Activated naive CD8-positive, alpha-beta T cell treated with anti-CD3 and anti-CD28 coated beads, Interleukin-2, amount 10 ng/mL, durations not matched to agents 7 days and 5 days (primary cell): ENCODE results near the gene FKBP2. TPM values are rescaled to one million over a fixed set of nuclear protein-coding genes. Genes with fewer than 3 reads are reported as not detected.
A peak's percentile ranks its signal among the peaks of the same experiment; 100 is the strongest.

Experiments used
- ATAC-seq: fragments of 150-1000 bp; cut with Tn5 transposase; one replicate; pipeline ENCODE4 v1.10.0; 2021; ENCODE audit warnings: low read depth, moderate library complexity
- POLR2A ChIA-PET: fragments of 350-600 bp; sonication (Branson Sonifier 250); formaldehyde crosslinking; loops from one replicate; lab custom pipeline; 2021; ENCODE audit warnings: antibody characterized with exemption; lab: Charles Lee
- DNase-seq: peaks from one replicate; pipeline ENCODE4 v3.0.0; 2021
- H3K27ac Mint-ChIP-seq: one replicate; pipeline ENCODE4 v1.8.0; 2022; ENCODE audit warnings: mild to moderate bottlenecking, mixed read lengths
- H3K27me3 Mint-ChIP-seq: one replicate; pipeline ENCODE4 v1.8.0; 2022; ENCODE audit warnings: mild to moderate bottlenecking, moderate library complexity, mixed read lengths
- H3K36me3 Mint-ChIP-seq: one replicate; pipeline ENCODE4 v1.8.0; 2021; ENCODE audit warnings: mild to moderate bottlenecking, mixed read lengths
- H3K4me1 Mint-ChIP-seq: one replicate; pipeline ENCODE4 v1.8.0; 2021; ENCODE audit warnings: mixed read lengths
- H3K4me3 Mint-ChIP-seq: one replicate; pipeline ENCODE4 v1.8.0; 2022; ENCODE audit warnings: mild to moderate bottlenecking, moderate library complexity, mixed read lengths
- H3K9me3 Mint-ChIP-seq: one replicate; pipeline ENCODE4 v1.8.0; 2021; ENCODE audit warnings: mixed read lengths
- total RNA-seq, 2 experiments: library from RNA; stranded (reverse); gene quantifications; one replicate each; pipeline ENCODE4 v1.2.3, GENCODE V29; 2021

The FKBP2 gene
- total RNA-seq, 2 experiments from 2014 or later = 27.7 to 28.1 TPM

DNA sequence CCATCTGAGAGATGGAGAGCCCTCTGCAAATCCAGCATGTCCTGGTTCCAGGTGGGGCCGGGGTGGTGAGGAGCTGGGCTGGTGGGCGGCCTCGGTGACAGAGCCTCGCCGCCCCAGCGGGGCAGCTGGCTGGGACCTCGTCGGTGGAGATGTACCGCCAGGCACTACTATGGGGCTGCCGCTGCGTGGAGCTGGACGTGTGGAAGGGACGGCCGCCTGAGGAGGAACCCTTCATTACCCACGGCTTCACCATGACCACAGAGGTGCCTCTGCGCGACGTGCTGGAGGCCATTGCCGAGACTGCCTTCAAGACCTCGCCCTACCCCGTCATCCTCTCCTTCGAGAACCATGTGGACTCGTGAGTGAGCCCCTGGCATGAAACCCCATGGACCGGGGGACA lies 17.5 kb downstream of the FKBP2 start:
- DNase-seq = no peak
- Mint-ChIP-seq H3K4me3 (no peak overlapping the region), H3K27ac (no peak overlapping the region), H3K4me1 (peaks cover 14% of the 10 kb centered on the region), H3K9me3 (no peaks in the 10 kb centered on the region), H3K27me3 (no peaks in the 10 kb centered on the region), H3K36me3 (peaks cover 19% of the 10 kb centered on the region)
- ATAC-seq = no peak
- POLR2A ChIA-PET = interaction anchor here (0.9 to 1.2 kb wide), 3 partner anchors 11 to 54 kb away, joined by 3 read pairs; partner anchors contain the start of gene FKBP2

DNA sequence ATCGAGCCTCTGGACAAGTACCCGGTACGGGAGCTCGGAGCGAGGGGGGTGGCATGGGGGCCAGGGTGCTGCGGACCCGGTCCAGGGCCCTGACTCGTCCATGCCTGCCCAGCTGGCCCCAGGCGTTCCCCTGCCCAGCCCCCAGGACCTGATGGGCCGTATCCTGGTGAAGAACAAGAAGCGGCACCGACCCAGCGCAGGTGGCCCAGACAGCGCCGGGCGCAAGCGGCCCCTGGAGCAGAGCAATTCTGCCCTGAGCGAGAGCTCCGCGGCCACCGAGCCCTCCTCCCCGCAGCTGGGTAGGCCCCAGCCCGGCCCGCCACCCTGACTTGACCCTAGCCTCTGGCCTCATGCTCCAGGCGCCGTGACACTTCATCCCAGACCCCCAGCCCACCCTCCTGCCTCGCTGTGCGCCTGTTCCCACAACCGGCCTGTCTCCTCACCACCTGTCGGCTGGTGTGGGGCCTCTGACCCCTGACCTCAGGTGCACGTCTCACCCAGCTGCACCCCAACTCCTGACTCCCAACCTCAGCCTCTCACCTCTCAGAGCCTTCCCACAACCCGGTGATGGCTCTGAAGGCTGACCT lies 18.1 kb downstream of the FKBP2 start:
- ATAC-seq (no peak), DNase-seq (no peak)
- POLR2A ChIA-PET = interaction anchor here (0.9 to 1.2 kb wide), 2 partner anchors 10 to 18 kb away, joined by 3 read pairs; partner anchors contain the start of gene FKBP2
- Mint-ChIP-seq H3K27me3 (no peaks in the 10 kb centered on the region), H3K27ac (no peak overlapping the region), H3K36me3 (peaks cover 17% of the 10 kb centered on the region), H3K9me3 (no peaks in the 10 kb centered on the region), H3K4me1 (peaks cover 8% of the 10 kb centered on the region), H3K4me3 (no peak overlapping the region)

DNA sequence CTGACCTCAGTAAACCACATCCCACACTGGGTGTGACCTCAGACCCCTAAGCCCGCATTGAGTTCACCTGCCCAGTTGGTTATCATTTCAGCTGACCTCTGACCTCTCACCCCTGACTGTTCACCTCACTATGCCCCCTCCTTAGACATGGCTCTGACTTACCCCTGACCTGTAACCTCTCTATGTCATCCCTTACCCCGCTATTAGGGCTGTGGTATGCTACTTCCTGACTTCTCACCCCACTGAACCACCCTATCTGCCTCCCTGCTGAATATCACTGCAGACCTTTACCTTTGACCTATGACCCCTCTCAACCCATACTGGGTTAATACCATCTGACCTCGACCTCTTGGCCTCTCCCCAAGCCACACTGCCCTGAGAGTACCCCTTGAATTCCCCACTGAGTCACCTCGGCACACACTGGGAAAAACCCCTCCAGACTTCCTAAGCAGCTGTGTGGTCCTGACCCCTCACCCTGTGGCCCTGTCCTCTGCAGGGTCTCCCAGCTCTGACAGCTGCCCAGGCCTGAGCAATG lies 18.7 kb downstream of the FKBP2 start:
- Mint-ChIP-seq H3K4me1 (peaks cover 7% of the 10 kb centered on the region), H3K4me3 (no peak overlapping the region), H3K36me3 (peaks cover 17% of the 10 kb centered on the region), H3K27ac (no peak overlapping the region), H3K9me3 (no peaks in the 10 kb centered on the region), H3K27me3 (no peaks in the 10 kb centered on the region)
- DNase-seq (no peak), ATAC-seq (no peak)
- POLR2A ChIA-PET = no interaction called here

DNA sequence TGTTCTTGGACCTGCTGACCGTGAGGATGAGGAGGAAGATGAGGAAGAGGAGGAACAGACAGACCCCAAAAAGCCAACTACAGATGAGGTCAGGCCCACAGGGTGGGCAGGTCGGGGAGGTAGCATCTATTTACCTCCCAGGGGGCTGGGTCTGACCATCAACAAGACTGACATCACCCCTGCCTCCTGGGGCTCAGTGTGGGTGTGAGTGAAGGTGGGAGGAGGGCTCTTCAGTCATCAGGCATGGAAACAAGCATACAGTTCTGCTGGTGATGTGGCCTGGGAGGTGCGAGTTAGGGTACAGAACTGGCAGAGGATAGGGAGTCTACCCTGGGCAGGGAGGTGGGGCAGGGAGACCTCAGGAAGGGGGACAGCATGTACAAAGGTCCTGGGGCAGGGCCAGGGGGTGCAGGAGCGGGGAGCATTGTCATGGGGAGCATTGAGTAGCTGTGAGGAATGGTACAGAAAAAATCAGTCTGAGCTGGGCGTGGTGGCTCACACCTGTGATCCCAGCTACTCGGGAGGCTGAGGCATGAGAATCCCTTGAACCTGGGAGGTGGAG lies 19.3 kb downstream of the FKBP2 start:
- Mint-ChIP-seq H3K27ac (peak overlapping the region; percentile 33), H3K36me3 (peaks cover 16% of the 10 kb centered on the region), H3K4me3 (no peak overlapping the region), H3K4me1 (peaks cover 7% of the 10 kb centered on the region), H3K9me3 (no peaks in the 10 kb centered on the region), H3K27me3 (no peaks in the 10 kb centered on the region)
- DNase-seq (no peak), ATAC-seq (no peak)
- POLR2A ChIA-PET = interaction anchor here (1.0 to 1.5 kb wide), 3 partner anchors 9 to 13 kb away, joined by 3 to 5 read pairs (median 3); partner anchors contain the start of gene PPP1R14B

DNA sequence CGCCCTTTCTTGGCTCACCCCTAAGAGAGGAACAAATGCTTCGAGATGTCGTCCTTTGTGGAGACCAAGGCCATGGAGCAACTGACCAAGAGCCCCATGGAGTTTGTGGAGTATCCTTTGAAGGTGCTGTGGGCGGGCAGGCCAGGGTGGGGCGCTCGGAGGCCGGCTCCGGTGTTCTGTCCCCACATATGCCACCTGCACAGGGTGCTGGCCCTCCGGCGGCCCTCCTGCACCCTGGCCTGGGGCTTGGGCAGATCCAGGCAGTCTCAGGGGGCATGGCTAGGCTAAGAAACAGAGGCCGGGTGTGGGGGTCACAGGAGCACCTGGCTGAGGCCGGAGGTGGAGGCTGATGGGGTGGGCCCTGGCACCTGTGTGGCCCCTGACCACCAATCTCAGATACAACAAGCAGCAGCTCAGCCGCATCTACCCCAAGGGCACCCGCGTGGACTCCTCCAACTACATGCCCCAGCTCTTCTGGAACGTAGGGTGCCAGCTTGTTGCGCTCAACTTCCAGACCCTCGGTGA lies 20.7 kb downstream of the FKBP2 start:
- H3K27me3 Mint-ChIP-seq = no peaks in the 10 kb centered on the region
- POLR2A ChIA-PET = interaction anchor here (0.7 to 1.5 kb wide), 3 partner anchors 8 to 1421 kb away, joined by 3 read pairs; no protein-coding TSS in a partner anchor
- no peaks in the 10 kb centered on the region for H3K9me3 Mint-ChIP-seq
- peaks cover 7% of the 10 kb centered on the region for H3K4me1 Mint-ChIP-seq
- DNase-seq (no peak), ATAC-seq (no peak)
- H3K4me3 Mint-ChIP-seq = no peak overlapping the region
- H3K36me3 Mint-ChIP-seq = peaks cover 16% of the 10 kb centered on the region
- no peak overlapping the region for H3K27ac Mint-ChIP-seq

DNA sequence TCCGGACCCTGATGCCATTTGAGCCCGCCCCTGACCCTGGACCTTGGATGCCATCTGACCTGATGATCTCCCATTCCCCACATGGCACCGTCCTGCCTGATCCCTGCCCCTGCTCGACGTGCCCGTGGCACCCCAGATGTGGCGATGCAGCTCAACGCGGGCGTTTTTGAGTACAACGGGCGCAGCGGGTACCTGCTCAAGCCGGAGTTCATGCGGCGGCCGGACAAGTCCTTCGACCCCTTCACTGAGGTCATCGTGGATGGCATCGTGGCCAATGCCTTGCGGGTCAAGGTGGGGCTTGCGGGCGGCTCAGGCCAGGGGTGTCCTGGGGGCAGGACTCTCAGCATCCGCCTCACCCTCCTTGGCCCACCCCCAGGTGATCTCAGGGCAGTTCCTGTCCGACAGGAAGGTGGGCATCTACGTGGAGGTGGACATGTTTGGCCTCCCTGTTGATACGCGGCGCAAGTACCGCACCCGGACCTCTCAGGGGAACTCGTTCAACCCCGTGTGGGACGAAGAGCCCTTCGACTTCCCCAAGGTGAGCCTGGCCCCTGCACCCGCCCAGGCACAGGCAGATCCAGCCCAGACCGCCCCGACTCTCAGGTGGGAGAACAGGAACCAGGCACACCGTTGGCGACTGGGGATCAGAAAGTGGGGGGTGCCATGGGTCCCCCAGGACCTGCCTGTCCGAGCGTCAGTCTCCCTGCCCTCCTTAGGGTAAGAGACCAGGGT lies 21.5 kb downstream of the FKBP2 start:
- no peaks in the 10 kb centered on the region for H3K27me3 Mint-ChIP-seq
- no peak overlapping the region for H3K4me3 Mint-ChIP-seq
- no peak for ATAC-seq
- H3K4me1 Mint-ChIP-seq = peaks cover 7% of the 10 kb centered on the region
- POLR2A ChIA-PET = no interaction called here
- peaks cover 16% of the 10 kb centered on the region for H3K36me3 Mint-ChIP-seq
- DNase-seq = no peak
- no peaks in the 10 kb centered on the region for H3K9me3 Mint-ChIP-seq
- no peak overlapping the region for H3K27ac Mint-ChIP-seq

DNA sequence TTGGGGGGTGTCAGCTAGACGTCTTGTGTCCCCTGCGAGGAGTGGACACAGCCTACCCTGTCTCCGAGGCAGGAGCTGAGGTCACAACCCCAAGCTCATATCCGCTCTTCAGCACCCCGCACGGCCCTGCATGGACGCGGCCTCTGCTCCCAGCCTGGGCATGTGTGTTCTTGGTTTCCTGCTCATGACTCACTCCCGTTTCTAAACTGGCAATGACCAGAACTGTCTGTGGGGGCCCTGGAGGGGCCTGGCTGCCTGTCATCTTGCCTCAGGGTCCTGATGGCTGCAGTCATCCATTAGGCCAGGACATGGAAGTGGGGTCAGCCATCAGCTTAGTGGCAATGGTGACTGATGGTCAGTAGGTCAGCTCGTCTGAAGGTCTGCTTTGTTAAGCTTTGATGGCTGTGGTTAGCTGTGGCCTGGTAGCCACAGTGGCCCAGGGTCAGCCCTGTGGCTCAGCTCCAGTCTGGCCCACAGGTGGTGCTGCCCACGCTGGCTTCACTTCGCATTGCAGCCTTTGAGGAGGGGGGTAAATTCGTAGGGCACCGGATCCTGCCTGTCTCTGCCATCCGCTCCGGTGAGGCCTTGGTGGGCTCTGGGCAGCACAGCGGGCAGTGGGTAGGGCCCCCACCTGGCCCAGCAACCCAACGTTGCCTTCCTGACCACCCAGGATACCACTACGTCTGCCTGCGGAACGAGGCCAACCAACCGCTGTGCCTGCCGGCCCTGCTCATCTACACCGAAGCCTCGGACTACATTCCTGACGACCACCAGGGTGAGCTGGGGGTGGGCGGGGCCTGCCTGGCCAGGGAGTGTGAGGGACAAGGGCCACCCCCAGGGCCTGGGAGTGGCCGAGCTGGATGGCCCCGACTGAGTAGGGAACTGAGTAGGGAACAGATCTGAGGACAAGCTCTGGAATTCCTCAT lies 22.4 kb downstream of the FKBP2 start:
- H3K4me1 Mint-ChIP-seq = peaks cover 15% of the 10 kb centered on the region
- ATAC-seq (no peak), DNase-seq (no peak)
- no peak overlapping the region for H3K4me3 Mint-ChIP-seq
- peaks cover 18% of the 10 kb centered on the region for H3K36me3 Mint-ChIP-seq
- H3K27ac Mint-ChIP-seq = no peak overlapping the region
- H3K27me3 Mint-ChIP-seq = no peaks in the 10 kb centered on the region
- POLR2A ChIA-PET = no interaction called here
- H3K9me3 Mint-ChIP-seq = no peaks in the 10 kb centered on the region

DNA sequence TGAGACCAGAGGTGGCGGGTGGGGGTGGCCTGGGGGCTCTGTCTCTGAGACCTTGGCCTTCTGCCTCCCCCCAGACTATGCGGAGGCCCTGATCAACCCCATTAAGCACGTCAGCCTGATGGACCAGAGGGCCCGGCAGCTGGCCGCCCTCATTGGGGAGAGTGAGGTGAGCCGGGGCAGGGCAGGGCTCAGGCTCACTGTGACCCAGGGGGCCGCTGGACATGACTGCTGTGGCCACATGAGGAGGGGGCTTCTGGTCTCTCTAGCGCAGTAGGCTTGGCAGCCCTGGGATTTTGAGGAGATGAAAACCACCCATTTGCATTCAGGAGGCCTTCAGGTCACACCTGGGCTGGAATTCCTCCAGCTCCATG lies 23.0 kb downstream of the FKBP2 start:
- Mint-ChIP-seq H3K9me3 (no peaks in the 10 kb centered on the region), H3K27ac (no peak overlapping the region), H3K4me1 (peaks cover 18% of the 10 kb centered on the region), H3K4me3 (no peak overlapping the region), H3K36me3 (peaks cover 19% of the 10 kb centered on the region), H3K27me3 (no peaks in the 10 kb centered on the region)
- DNase-seq (no peak), ATAC-seq (no peak)
- POLR2A ChIA-PET = no interaction called here

DNA sequence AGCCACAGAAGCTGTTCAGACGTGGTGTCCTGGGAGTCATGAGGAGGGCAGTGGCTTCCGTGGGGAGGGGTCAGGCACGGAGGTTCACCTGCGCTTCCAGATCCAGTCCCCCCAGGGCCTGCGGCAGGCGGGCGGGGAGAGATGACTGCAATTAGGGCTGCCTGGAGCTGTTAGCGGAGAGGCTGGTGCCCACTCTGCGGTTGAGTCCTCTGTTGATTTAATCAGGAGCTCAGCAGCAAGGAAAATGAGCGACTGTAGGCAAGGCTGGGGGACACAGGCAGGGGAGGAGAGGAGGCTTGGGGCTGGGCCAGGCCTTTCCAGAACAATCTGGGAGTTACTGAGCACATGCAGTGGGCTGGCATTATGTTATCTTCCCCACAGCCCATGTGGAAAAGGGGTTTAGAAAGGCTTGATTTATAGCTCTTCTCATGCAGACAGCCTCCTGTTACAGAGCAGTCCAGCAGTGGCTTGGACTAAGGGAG lies 23.5 kb downstream of the FKBP2 start:
- Mint-ChIP-seq H3K4me3 (no peak overlapping the region), H3K27me3 (no peaks in the 10 kb centered on the region), H3K36me3 (peaks cover 19% of the 10 kb centered on the region), H3K4me1 (peaks cover 19% of the 10 kb centered on the region), H3K27ac (no peak overlapping the region), H3K9me3 (no peaks in the 10 kb centered on the region)
- ATAC-seq (no peak), DNase-seq (no peak)
- POLR2A ChIA-PET = interaction anchor here (0.6 to 1.5 kb wide), 3 partner anchors 13 to 23 kb away, joined by 3 to 7 read pairs (median 5); partner anchors contain the start of genes FKBP2 and PLCB3

DNA sequence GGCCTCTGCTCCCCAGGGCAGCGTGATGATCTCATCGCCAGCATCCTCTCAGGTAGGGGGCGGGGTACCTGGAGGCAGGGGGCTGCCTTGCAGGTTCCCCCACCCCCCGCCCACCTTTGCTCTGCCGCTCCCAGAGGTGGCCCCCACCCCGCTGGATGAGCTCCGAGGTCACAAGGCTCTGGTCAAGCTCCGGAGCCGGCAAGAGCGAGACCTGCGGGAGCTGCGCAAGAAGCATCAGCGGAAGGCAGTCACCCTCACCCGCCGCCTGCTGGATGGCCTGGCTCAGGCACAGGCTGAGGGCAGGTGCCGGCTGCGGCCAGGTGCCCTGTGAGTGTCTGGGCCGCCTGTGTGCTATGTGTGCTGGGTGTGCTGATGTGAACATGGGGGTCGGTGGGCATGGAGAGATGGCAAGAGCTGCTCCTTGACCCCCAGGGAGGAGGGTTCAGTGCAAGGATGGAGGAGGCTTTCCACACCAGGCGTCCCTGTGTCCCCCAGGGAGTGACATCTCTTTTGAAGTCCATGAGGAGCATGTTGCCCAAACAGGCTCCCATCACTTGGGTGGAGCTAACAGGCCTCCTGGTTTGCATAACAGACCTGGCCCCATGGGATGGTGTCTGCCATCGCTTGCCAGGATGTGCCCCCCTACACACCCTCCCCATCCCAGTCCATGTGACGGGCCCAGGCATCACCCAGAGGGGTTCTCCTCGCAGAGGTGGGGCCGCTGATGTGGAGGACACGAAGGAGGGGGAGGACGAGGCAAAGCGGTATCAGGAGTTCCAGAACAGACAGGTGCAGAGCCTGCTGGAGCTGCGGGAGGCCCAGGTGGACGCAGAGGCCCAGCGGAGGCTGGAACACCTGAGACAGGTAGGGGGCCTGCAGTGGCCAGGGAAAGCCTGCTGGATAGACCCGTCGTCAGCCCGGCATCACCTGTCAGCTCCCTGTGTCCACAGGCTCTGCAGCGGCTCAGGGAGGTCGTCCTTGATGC lies 24.6 kb downstream of the FKBP2 start:
- Mint-ChIP-seq H3K27ac (peak overlapping the region; percentile 48), H3K27me3 (no peaks in the 10 kb centered on the region), H3K36me3 (peaks cover 10% of the 10 kb centered on the region)

DNA sequence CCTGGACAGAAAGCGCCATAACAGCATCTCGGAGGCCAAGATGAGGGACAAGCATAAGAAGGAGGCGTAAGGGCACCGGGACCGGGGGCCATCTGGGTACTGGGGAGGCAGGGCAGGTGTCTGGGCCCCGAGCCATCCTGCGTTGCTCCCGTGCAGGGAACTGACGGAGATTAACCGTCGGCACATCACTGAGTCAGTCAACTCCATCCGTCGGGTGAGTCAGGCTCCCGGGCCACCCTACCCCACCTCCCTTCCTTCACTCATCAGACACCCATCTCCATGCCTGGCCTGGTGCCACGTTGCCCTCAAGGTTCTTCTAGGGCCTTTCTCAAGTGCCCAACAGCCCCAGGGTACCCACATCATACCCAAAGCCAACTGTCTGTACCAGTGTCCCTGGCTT lies 25.4 kb downstream of the FKBP2 start:
- Mint-ChIP-seq H3K4me3 (no peak overlapping the region), H3K36me3 (peaks cover 10% of the 10 kb centered on the region), H3K9me3 (no peaks in the 10 kb centered on the region), H3K27ac (no peak overlapping the region), H3K4me1 (peaks cover 21% of the 10 kb centered on the region), H3K27me3 (no peaks in the 10 kb centered on the region)
- DNase-seq (no peak), ATAC-seq (no peak)
- POLR2A ChIA-PET = no interaction called here

More for the DNA sequence above, 24.6 kb downstream of the FKBP2 start:
- no peak for DNase-seq
- ATAC-seq = no peak
- POLR2A ChIA-PET = interaction anchor here (0.8 to 1.5 kb wide), 2 partner anchors 14 to 24 kb away, joined by 3 to 5 read pairs; partner anchors contain the start of genes FKBP2 and PLCB3
- H3K4me3 Mint-ChIP-seq = no peak overlapping the region
- peaks cover 19% of the 10 kb centered on the region for H3K4me1 Mint-ChIP-seq
- no peaks in the 10 kb centered on the region for H3K9me3 Mint-ChIP-seq
